CD4-positive, alpha-beta T cell (primary cell): ENCODE data around the gene PCBP4. TPM values are rescaled to one million over a fixed set of nuclear protein-coding genes. Genes with fewer than 3 reads are reported as not detected.

Source experiments
- ATAC-seq: fragments of 200-7000 bp; cut with Tn5 transposase; one replicate; pipeline ENCODE4 v1.10.0; 2022; ENCODE audit warnings: mild to moderate bottlenecking; ENCODE audit not compliant: poor library complexity
- CTCF ChIA-PET: fragments of 350-600 bp; sonication (Branson Sonifier 250); formaldehyde crosslinking; loops from one replicate; lab custom pipeline; 2021; ENCODE audit warnings: antibody characterized with exemption, inconsistent platforms; lab: Charles Lee
- POLR2A ChIA-PET: fragments of 350-600 bp; sonication (Branson Sonifier 250); formaldehyde crosslinking; loops from one replicate; lab custom pipeline; 2021; ENCODE audit warnings: antibody characterized with exemption, inconsistent platforms; lab: Charles Lee
- DNase-seq, 14 experiments: peaks; one replicate each; pipeline ENCODE4 v3.0.0-alpha.2; 2013 to 2020; ENCODE audit warnings: mixed read lengths in 2 of 14
- H3K27ac ChIP-seq, 2 donors: one replicate each; pipeline versions ENCODE4 v1.5.1 to v1.7.0; 2013; ENCODE audit warnings: low read length in 2 of 2, low read depth in 1 of 2, mild to moderate bottlenecking in 1 of 2
- H3K27me3 ChIP-seq, 2 experiments: 1 replicate in 1 of 2; 2 replicates in 1 of 2; pipeline versions ENCODE4 v1.6.1 to v1.7.0; 2013; ENCODE audit warnings: low read length in 2 of 2, control low read depth in 1 of 2, mild to moderate bottlenecking in 1 of 2, moderate library complexity in 1 of 2; ENCODE audit not compliant: insufficient read depth in 2 of 2, control insufficient read depth in 1 of 2
- H3K36me3 ChIP-seq: one replicate; pipeline ENCODE4 v1.6.1; 2013; ENCODE audit warnings: low read length, control low read depth; ENCODE audit not compliant: insufficient read depth
- H3K4me1 ChIP-seq: one replicate; pipeline ENCODE4 v1.6.1; 2013; ENCODE audit warnings: low read length, control low read depth; ENCODE audit not compliant: insufficient read depth
- H3K4me3 ChIP-seq: one replicate; pipeline ENCODE4 v1.5.1; 2013; ENCODE audit warnings: mild to moderate bottlenecking, low read length, moderate library complexity
- H3K9me3 ChIP-seq, 2 experiments: 1 replicate in 1 of 2; 2 replicates in 1 of 2; pipeline versions ENCODE4 v1.6.1 to v1.7.0; 2013; ENCODE audit warnings: low read length in 2 of 2, mild to moderate bottlenecking in 2 of 2, control low read depth in 1 of 2, moderate library complexity in 1 of 2; ENCODE audit not compliant: control insufficient read depth in 1 of 2, insufficient read depth in 1 of 2
- H3K27ac Mint-ChIP-seq: one replicate; pipeline ENCODE4 v1.8.0; 2020; ENCODE audit warnings: mixed read lengths
- H3K27me3 Mint-ChIP-seq: one replicate; pipeline ENCODE4 v1.8.0; 2021; ENCODE audit warnings: mixed read lengths
- H3K36me3 Mint-ChIP-seq: one replicate; pipeline ENCODE4 v1.8.0; 2021; ENCODE audit warnings: low read depth, mixed read lengths
- H3K4me1 Mint-ChIP-seq: one replicate; pipeline ENCODE4 v1.8.0; 2021; ENCODE audit warnings: low read depth, mixed read lengths
- H3K4me3 Mint-ChIP-seq: one replicate; pipeline ENCODE4 v1.8.0; 2020; ENCODE audit warnings: mild to moderate bottlenecking, mixed read lengths
- H3K9me3 Mint-ChIP-seq: one replicate; pipeline ENCODE4 v1.8.0; 2020; ENCODE audit warnings: mixed read lengths
- CTCF ChIP-seq: fragments of 200-600 bp; IDR thresholded peaks from one replicate; pipeline ENCODE4 v1.8.0; 2022; ENCODE audit warnings: antibody characterized with exemption, mild to moderate bottlenecking
- intact Hi-C, 2 experiments: fragments of 100-400 bp; cut with DNase I in 1 of 2; cut with micrococcal nuclease in 1 of 2; formaldehyde crosslinking; loops; one replicate each; pipeline versions ENCODE4 v1.15.1 to v1.9.0; 2023 to 2025; cut with DNase I, micrococcal nuclease
- total RNA-seq, 174 experiments: library from RNA in 2 of 174; stranded (reverse) in 2 of 174; gene quantifications; one replicate each; pipeline ENCODE4 v1.2.3 and lab custom pipeline; 2021 to 2026

The PCBP4 gene
- total RNA-seq, 2 experiments from 2014 or later = 14.7 to 16.8 TPM

- Histone ChIP-seq H3K4me3 (peak within 1 kb of the TSS; percentile 89), H3K4me1 (peaks cover 32% of the 10 kb centered on the region), H3K36me3 (peaks cover 23% of the 10 kb centered on the region), H3K27ac (peak within 1 kb of the TSS; percentile 39 to 71), H3K9me3 (no peaks in the 10 kb centered on the region), H3K27me3 (no peaks in the 10 kb centered on the region)
- CTCF ChIA-PET = interaction anchor here (0.6 to 2.5 kb wide), 9 partner anchors 15 to 1462 kb away, joined by 3 to 18 read pairs (median 6); partner anchors contain the start of genes ABHD14B, ACY1 and RPL29
- peak within 1 kb of the TSS; percentile 81 for H3K27ac Mint-ChIP-seq
- POLR2A ChIA-PET = interaction anchor here (0.6 to 3.4 kb wide), 14 partner anchors 25 to 116 kb away, joined by 3 to 35 read pairs (median 4); partner anchors contain the start of genes ABHD14A, ABHD14B, ACY1 and PCBP4
- no peaks in the 10 kb centered on the region for H3K9me3 Mint-ChIP-seq
- peak; percentile 97 to 100 (median 99) for DNase-seq
- peaks cover 40% of the 10 kb centered on the region for H3K36me3 Mint-ChIP-seq
- peak; percentile 95 for TF ChIP-seq CTCF
- intact Hi-C loops = loop anchor here (1.0 to 10.0 kb wide), 9 partner anchors 32 to 557 kb away; partner anchors contain the start of genes ABHD14B (in 2 of the 2), RPL29 (in 2 of the 2), DCAF1 (in 1 of the 2) and DUSP7 (in 1 of the 2)
- no peaks in the 10 kb centered on the region for H3K27me3 Mint-ChIP-seq
- H3K4me1 Mint-ChIP-seq = peaks cover 36% of the 10 kb centered on the region
- peak; percentile 92 for ATAC-seq
- peak within 1 kb of the TSS; percentile 95 for H3K4me3 Mint-ChIP-seq
Observed at GRCh38 chr3:51941798-51942602, 25.3 kb downstream of the PCBP4 start, which contains the start of the genes PARP3 and RRP9. Gene PARP3 (plus strand): TSS chr3:51942363. CDS start chr3:51943356, 993 bp downstream. Gene RRP9 (minus strand): TSS chr3:51941904. CDS start chr3:51941867, 37 bp downstream.

- H3K4me1 Mint-ChIP-seq = peaks cover 36% of the 10 kb centered on the region
- peak overlapping the region in 1 of 2 donors; percentile 3 for H3K27ac ChIP-seq
- peak overlapping the region; percentile 95 for H3K4me3 Mint-ChIP-seq
- peak overlapping the region; percentile 81 for H3K27ac Mint-ChIP-seq
- no peaks in the 10 kb centered on the region for H3K27me3 ChIP-seq
- peaks cover 29% of the 10 kb centered on the region for H3K36me3 ChIP-seq
- peaks cover 32% of the 10 kb centered on the region for H3K4me1 ChIP-seq
- TF ChIP-seq CTCF = no peak
- H3K36me3 Mint-ChIP-seq = peaks cover 46% of the 10 kb centered on the region
- peak overlapping the region; percentile 89 for H3K4me3 ChIP-seq
- DNase-seq (no peak), ATAC-seq (no peak)
- H3K9me3 ChIP-seq = no peaks in the 10 kb centered on the region
- CTCF ChIA-PET = interaction anchor here (0.6 to 2.5 kb wide), 9 partner anchors 16 to 1461 kb away, joined by 3 to 18 read pairs (median 6); partner anchors contain the start of genes ABHD14B, ACY1 and RPL29
- no peaks in the 10 kb centered on the region for H3K9me3 Mint-ChIP-seq
- no peaks in the 10 kb centered on the region for H3K27me3 Mint-ChIP-seq
- intact Hi-C loops = loop anchor here in 1 of 2 experiments (5.0 to 10.0 kb wide), 2 partner anchors 439 to 557 kb away; partner anchors contain the start of genes DCAF1 and MANF
- POLR2A ChIA-PET = interaction anchor here (0.6 to 3.4 kb wide), 11 partner anchors 26 to 116 kb away, joined by 3 to 35 read pairs (median 5); partner anchors contain the start of genes ABHD14A, ABHD14B, ACY1 and PCBP4
Observed at GRCh38 chr3:51941463-51941797, 25.8 kb downstream of the PCBP4 start.
